GM18907 (cell line): ENCODE data around the gene LBH.

Experiments used
- ATAC-seq: cut with Tn5 transposase; IDR thresholded peaks from one replicate; pipeline ENCODE4 v1.9.1; 2021; ENCODE audit warnings: mild to moderate bottlenecking, moderate library complexity; ENCODE audit not compliant: unreplicated experiment

LBH gene

GRCh38 chr2:30300456-30301221, 69.3 kb downstream of the LBH start:
- no peak for ATAC-seq

- no peak for ATAC-seq
Observed at GRCh38 chr2:30301551-30301950, 70.2 kb downstream of the LBH start.

- ATAC-seq: no peak
Observed at GRCh38 chr2:30302566-30302965, 71.2 kb downstream of the LBH start.

GRCh38 chr2:30303095-30303494, 71.8 kb downstream of the LBH start:
- no peak for ATAC-seq

GRCh38 chr2:30305235-30305634, 73.9 kb downstream of the LBH start:
- ATAC-seq: no peak

GRCh38 chr2:30306522-30306921, 75.2 kb downstream of the LBH start:
- no peak for ATAC-seq

GRCh38 chr2:30308280-30308679, 76.9 kb downstream of the LBH start:
- no peak for ATAC-seq
